CD4-positive, alpha-beta T cell (primary cell): Measurements from ENCODE around the gene PTCD3. TPM values are rescaled to one million over a fixed set of nuclear protein-coding genes. Genes with fewer than 3 reads are reported as not detected.
A peak's percentile ranks its signal among the peaks of the same experiment; 100 is the strongest.

Experiments used
- ATAC-seq: fragments of 200-7000 bp; cut with Tn5 transposase; one replicate; pipeline ENCODE4 v1.10.0; 2022; ENCODE audit warnings: mild to moderate bottlenecking; ENCODE audit not compliant: poor library complexity
- CTCF ChIA-PET: fragments of 350-600 bp; sonication (Branson Sonifier 250); formaldehyde crosslinking; loops from one replicate; lab custom pipeline; 2021; ENCODE audit warnings: antibody characterized with exemption, inconsistent platforms; lab: Charles Lee
- POLR2A ChIA-PET: fragments of 350-600 bp; sonication (Branson Sonifier 250); formaldehyde crosslinking; loops from one replicate; lab custom pipeline; 2021; ENCODE audit warnings: antibody characterized with exemption, inconsistent platforms; lab: Charles Lee
- DNase-seq, 14 experiments: peaks; one replicate each; pipeline ENCODE4 v3.0.0-alpha.2; 2013 to 2020; ENCODE audit warnings: mixed read lengths in 2 of 14
- H3K27ac ChIP-seq, 2 donors: one replicate each; pipeline versions ENCODE4 v1.5.1 to v1.7.0; 2013; ENCODE audit warnings: low read length in 2 of 2, low read depth in 1 of 2, mild to moderate bottlenecking in 1 of 2
- H3K27me3 ChIP-seq, 2 experiments: 1 replicate in 1 of 2; 2 replicates in 1 of 2; pipeline versions ENCODE4 v1.6.1 to v1.7.0; 2013; ENCODE audit warnings: low read length in 2 of 2, control low read depth in 1 of 2, mild to moderate bottlenecking in 1 of 2, moderate library complexity in 1 of 2; ENCODE audit not compliant: insufficient read depth in 2 of 2, control insufficient read depth in 1 of 2
- H3K36me3 ChIP-seq: one replicate; pipeline ENCODE4 v1.6.1; 2013; ENCODE audit warnings: low read length, control low read depth; ENCODE audit not compliant: insufficient read depth
- H3K4me1 ChIP-seq: one replicate; pipeline ENCODE4 v1.6.1; 2013; ENCODE audit warnings: low read length, control low read depth; ENCODE audit not compliant: insufficient read depth
- H3K4me3 ChIP-seq: one replicate; pipeline ENCODE4 v1.5.1; 2013; ENCODE audit warnings: mild to moderate bottlenecking, low read length, moderate library complexity
- H3K9me3 ChIP-seq, 2 experiments: 1 replicate in 1 of 2; 2 replicates in 1 of 2; pipeline versions ENCODE4 v1.6.1 to v1.7.0; 2013; ENCODE audit warnings: low read length in 2 of 2, mild to moderate bottlenecking in 2 of 2, control low read depth in 1 of 2, moderate library complexity in 1 of 2; ENCODE audit not compliant: control insufficient read depth in 1 of 2, insufficient read depth in 1 of 2
- H3K27ac Mint-ChIP-seq: one replicate; pipeline ENCODE4 v1.8.0; 2020; ENCODE audit warnings: mixed read lengths
- H3K27me3 Mint-ChIP-seq: one replicate; pipeline ENCODE4 v1.8.0; 2021; ENCODE audit warnings: mixed read lengths
- H3K36me3 Mint-ChIP-seq: one replicate; pipeline ENCODE4 v1.8.0; 2021; ENCODE audit warnings: low read depth, mixed read lengths
- H3K4me1 Mint-ChIP-seq: one replicate; pipeline ENCODE4 v1.8.0; 2021; ENCODE audit warnings: low read depth, mixed read lengths
- H3K4me3 Mint-ChIP-seq: one replicate; pipeline ENCODE4 v1.8.0; 2020; ENCODE audit warnings: mild to moderate bottlenecking, mixed read lengths
- H3K9me3 Mint-ChIP-seq: one replicate; pipeline ENCODE4 v1.8.0; 2020; ENCODE audit warnings: mixed read lengths
- intact Hi-C, 2 experiments: fragments of 100-400 bp; cut with DNase I in 1 of 2; cut with micrococcal nuclease in 1 of 2; formaldehyde crosslinking; loops; one replicate each; pipeline versions ENCODE4 v1.15.1 to v1.9.0; 2023 to 2025; cut with DNase I, micrococcal nuclease
- total RNA-seq, 174 experiments: library from RNA in 2 of 174; stranded (reverse) in 2 of 174; gene quantifications; one replicate each; pipeline ENCODE4 v1.2.3 and lab custom pipeline; 2021 to 2026
- TF ChIP-seq, protein P1 (sequence below): fragments of 200-600 bp; IDR thresholded peaks from one replicate; pipeline ENCODE4 v1.8.0; 2022; ENCODE audit warnings: antibody characterized with exemption, mild to moderate bottlenecking

The PTCD3 gene
- total RNA-seq, 2 experiments from 2014 or later = 154 to 161 TPM

GRCh38 chr2:86185517-86186212 is 79.6 kb downstream of the PTCD3 start:
- intact Hi-C loops = no loop called here
- Histone ChIP-seq H3K27ac (peak overlapping the region; percentile 42 to 65), H3K36me3 (peaks cover 23% of the 10 kb centered on the region), H3K27me3 (no peaks in the 10 kb centered on the region), H3K9me3 (no peaks in the 10 kb centered on the region), H3K4me3 (peak overlapping the region; percentile 15), H3K4me1 (peaks cover 60% of the 10 kb centered on the region)
- CTCF ChIA-PET = interaction anchor here (1.3 to 2.4 kb wide), 2 partner anchors 9 to 16 kb away, joined by 3 to 14 read pairs; partner anchors contain the start of gene IMMT
- ATAC-seq (peak; percentile 73), DNase-seq (peak in 4 of 14 experiments; percentile 23 to 75 (median 68))
- POLR2A ChIA-PET = interaction anchor here (0.7 to 3.7 kb wide), 9 partner anchors 9 to 858 kb away, joined by 3 to 36 read pairs (median 6); partner anchors contain the start of genes IMMT, KDM3A, MRPL35 and POLR1A
- Mint-ChIP-seq H3K36me3 (peaks cover 38% of the 10 kb centered on the region), H3K27me3 (no peaks in the 10 kb centered on the region), H3K27ac (peak overlapping the region; percentile 95), H3K4me1 (peaks cover 73% of the 10 kb centered on the region), H3K9me3 (no peaks in the 10 kb centered on the region), H3K4me3 (peak overlapping the region; percentile 75)
- TF ChIP-seq, protein P1, sequence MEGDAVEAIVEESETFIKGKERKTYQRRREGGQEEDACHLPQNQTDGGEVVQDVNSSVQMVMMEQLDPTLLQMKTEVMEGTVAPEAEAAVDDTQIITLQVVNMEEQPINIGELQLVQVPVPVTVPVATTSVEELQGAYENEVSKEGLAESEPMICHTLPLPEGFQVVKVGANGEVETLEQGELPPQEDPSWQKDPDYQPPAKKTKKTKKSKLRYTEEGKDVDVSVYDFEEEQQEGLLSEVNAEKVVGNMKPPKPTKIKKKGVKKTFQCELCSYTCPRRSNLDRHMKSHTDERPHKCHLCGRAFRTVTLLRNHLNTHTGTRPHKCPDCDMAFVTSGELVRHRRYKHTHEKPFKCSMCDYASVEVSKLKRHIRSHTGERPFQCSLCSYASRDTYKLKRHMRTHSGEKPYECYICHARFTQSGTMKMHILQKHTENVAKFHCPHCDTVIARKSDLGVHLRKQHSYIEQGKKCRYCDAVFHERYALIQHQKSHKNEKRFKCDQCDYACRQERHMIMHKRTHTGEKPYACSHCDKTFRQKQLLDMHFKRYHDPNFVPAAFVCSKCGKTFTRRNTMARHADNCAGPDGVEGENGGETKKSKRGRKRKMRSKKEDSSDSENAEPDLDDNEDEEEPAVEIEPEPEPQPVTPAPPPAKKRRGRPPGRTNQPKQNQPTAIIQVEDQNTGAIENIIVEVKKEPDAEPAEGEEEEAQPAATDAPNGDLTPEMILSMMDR = no peak

DNA sequence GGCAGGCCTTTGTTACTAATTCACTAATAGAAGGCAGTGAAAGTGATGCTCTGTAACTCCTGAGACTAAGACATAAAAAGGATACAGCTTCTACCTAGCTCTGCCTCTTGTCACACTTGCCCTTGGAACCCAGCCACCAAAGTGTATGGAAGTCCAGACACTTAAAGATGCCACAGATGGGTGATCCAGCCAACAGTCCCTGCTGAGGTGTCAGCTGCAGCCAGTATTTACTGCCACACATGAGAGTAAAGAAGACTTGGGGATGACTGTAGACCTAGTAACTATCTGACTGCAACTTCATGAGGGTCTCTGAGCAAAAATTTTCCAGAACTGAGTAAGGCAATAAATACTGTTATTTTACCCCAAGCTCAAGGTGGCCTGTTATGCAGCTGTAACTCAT is 80.4 kb downstream of the PTCD3 start:
- H3K4me1 ChIP-seq = peaks cover 67% of the 10 kb centered on the region
- peaks cover 17% of the 10 kb centered on the region for H3K36me3 ChIP-seq
- no peaks in the 10 kb centered on the region for H3K27me3 Mint-ChIP-seq
- H3K36me3 Mint-ChIP-seq = peaks cover 41% of the 10 kb centered on the region
- peak overlapping the region; percentile 95 for H3K27ac Mint-ChIP-seq
- H3K27me3 ChIP-seq = no peaks in the 10 kb centered on the region
- DNase-seq (peak in 1 of 14 experiments; percentile 25), ATAC-seq (no peak)
- peak overlapping the region; percentile 75 for H3K4me3 Mint-ChIP-seq
- TF ChIP-seq, protein P1 = no peak
- ChIA-PET CTCF (interaction anchor here (1.3 to 2.4 kb wide), 2 partner anchors 8 to 16 kb away, joined by 3 to 14 read pairs; partner anchors contain the start of gene IMMT), POLR2A (interaction anchor here (1.2 to 3.7 kb wide), 5 partner anchors 8 to 255 kb away, joined by 5 to 36 read pairs (median 21); partner anchors contain the start of genes IMMT, KDM3A, MRPL35 and POLR1A)
- H3K9me3 Mint-ChIP-seq = no peaks in the 10 kb centered on the region
- intact Hi-C loops = no loop called here
- peaks cover 80% of the 10 kb centered on the region for H3K4me1 Mint-ChIP-seq
- H3K9me3 ChIP-seq = no peaks in the 10 kb centered on the region
- peak overlapping the region; percentile 42 to 65 for H3K27ac ChIP-seq
- no peak overlapping the region for H3K4me3 ChIP-seq

DNA sequence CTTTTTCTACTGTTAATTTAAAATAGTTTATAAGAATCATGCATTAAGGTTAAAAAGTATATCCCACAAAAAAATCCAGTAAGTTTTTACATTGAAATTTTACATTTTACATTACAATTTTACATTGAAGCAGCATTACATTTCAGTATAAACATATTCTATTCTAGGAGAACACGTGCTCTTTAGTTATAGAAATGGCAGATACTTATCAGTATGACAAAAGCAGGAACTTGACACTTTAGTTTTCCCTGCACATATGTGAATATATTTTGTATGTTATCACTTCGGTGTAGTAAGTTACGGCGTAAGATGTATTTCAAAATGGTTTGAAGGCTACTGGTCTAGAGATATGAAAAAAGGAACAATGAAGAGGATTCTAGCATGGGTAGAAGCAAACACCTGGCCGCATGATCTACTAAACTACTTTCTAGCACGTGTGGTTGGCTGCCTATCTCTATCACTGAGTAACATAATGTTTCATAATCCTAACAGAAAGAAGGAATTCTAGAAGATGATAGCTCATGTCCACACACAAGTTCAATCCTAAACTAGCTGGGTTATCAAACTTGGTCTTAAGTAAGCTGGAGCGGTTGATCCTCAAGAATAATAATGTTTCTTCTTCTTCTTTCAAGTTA is 83.9 kb downstream of the PTCD3 start:
- Mint-ChIP-seq H3K4me1 (peaks cover 84% of the 10 kb centered on the region), H3K36me3 (peaks cover 51% of the 10 kb centered on the region), H3K9me3 (no peaks in the 10 kb centered on the region), H3K27me3 (no peaks in the 10 kb centered on the region), H3K27ac (peak overlapping the region; percentile 24), H3K4me3 (peak overlapping the region; percentile 3)
- intact Hi-C loops = loop anchor here in 1 of 2 experiments (10.0 kb wide), 2 partner anchors 375 to 1865 kb away; partner anchors contain the start of genes CHMP3 and KRCC1
- H3K27ac ChIP-seq = no peak overlapping the region
- TF ChIP-seq, protein P1 = no peak
- H3K9me3 ChIP-seq = no peaks in the 10 kb centered on the region
- peaks cover 68% of the 10 kb centered on the region for H3K4me1 ChIP-seq
- no peak for DNase-seq
- ATAC-seq = no peak
- ChIA-PET POLR2A (no interaction called here), CTCF (no interaction called here)
- no peaks in the 10 kb centered on the region for H3K27me3 ChIP-seq
- peaks cover 20% of the 10 kb centered on the region for H3K36me3 ChIP-seq
- H3K4me3 ChIP-seq = no peak overlapping the region

Other genes starting within 250 kb of the PTCD3 start
- gene ST3GAL5, start 217.2 kb upstream of the PTCD3 start, total RNA-seq = 10 to 100 TPM; 76.7 to 77.8 TPM
- gene POLR1A, start 349 bp upstream of the PTCD3 start, total RNA-seq = 10 to 100 TPM; 13.1 to 13.4 TPM
- 10 to 100 TPM; 39.5 to 40.8 TPM for gene IMMT, start 89.2 kb downstream of the PTCD3 start, total RNA-seq
- 1 to 10 TPM; 5.4 to 6.1 TPM for gene MRPL35, start 93.2 kb downstream of the PTCD3 start, total RNA-seq
- not detected for gene REEP1, start 231.4 kb downstream of the PTCD3 start, total RNA-seq